ENCODE results near the gene PIGB. TPM values are rescaled to one million over a fixed set of nuclear protein-coding genes. Genes with fewer than 3 reads are reported as not detected.

PIGB gene
- total and polyA plus RNA-seq, 12 donors = 1.4 to 9.9 (median 3.1) TPM

Small RNA genes lying within 50 kb of the gene (microRNA-seq; reads per million reads assigned to microRNA genes)
- gene MIR628 = 427 to 461 reads per million in 2 donors

Other genes with a start within 250 kb of the PIGB start
- 10 to 100 TPM; 38.0 to 53.1 (median 40.5) TPM for gene RSL24D1, start 122.3 kb upstream of the PIGB start, total RNA-seq
- 10 to 100 TPM; 32.3 to 44.2 TPM for gene RSL24D1, start 122.3 kb upstream of the PIGB start, polyA plus RNA-seq
- 10 to 100 TPM in 2 of 10 donors, 1 to 10 TPM in 8; 3.0 to 13.9 (median 4.3) TPM for gene RAB27A, start 29.4 kb upstream of the PIGB start, total RNA-seq
- gene RAB27A, start 29.4 kb upstream of the PIGB start, polyA plus RNA-seq = 1 to 10 TPM; 3.0 to 6.3 TPM
- gene PIGBOS1, start 99 bp upstream of the PIGB start, total RNA-seq = 1 to 10 TPM; 3.3 to 8.7 (median 7.4) TPM
- gene PIGBOS1, start 99 bp upstream of the PIGB start, polyA plus RNA-seq = 10 to 100 TPM; 17.7 to 20.5 TPM
- gene CCPG1, start 89.1 kb downstream of the PIGB start, total RNA-seq = 100 to 1,000 TPM in 1 of 10 donors, 10 to 100 TPM in 9; 71.2 to 106 (median 88.2) TPM
- gene CCPG1, start 89.1 kb downstream of the PIGB start, polyA plus RNA-seq = 10 to 100 TPM; 24.5 to 32.8 TPM
- 10 to 100 TPM in 1 of 10 donors, 1 to 10 TPM in 9; 3.0 to 10.1 (median 4.7) TPM for gene PIERCE2, start 89.3 kb downstream of the PIGB start, total RNA-seq
- 10 to 100 TPM in 1 of 2 donors, 1 to 10 TPM in 1; 6.3 to 11.6 TPM for gene PIERCE2, start 89.3 kb downstream of the PIGB start, polyA plus RNA-seq
- 1 to 10 TPM in 1 of 10 donors, under 1 TPM in 7, not detected in 2; 0.34 to 1.8 (median 0.58) TPM for gene DNAAF4, start 189.0 kb downstream of the PIGB start, total RNA-seq
- gene DNAAF4, start 189.0 kb downstream of the PIGB start, polyA plus RNA-seq = 1 to 10 TPM; 1.5 to 1.6 TPM